HG03520 (cell line): ENCODE results near the gene PLPP6.

ENCODE experiments used
- ATAC-seq: cut with Tn5 transposase; IDR thresholded peaks from one replicate; pipeline ENCODE4 v1.9.1; 2021; ENCODE audit warnings: mild to moderate bottlenecking, moderate library complexity; ENCODE audit not compliant: unreplicated experiment

The PLPP6 gene

DNA sequence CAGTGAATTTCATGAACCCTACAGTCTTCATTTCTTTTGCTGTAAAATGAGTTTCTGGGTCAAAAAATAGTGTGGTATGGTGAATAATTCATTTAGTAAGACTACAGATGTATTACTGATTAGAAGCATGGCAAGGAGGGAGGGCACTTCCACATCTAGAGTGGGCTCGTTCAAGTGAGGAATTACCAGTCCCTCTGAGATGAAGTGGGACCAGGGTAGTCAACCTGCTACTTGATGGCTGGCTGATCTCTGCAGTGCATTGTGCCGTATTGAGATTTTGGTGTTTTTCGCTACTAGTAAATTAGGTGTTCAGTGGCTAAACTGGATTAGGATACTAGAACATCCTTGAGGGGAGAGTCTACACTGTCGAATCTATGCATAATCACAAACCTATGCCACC, 28.1 kb downstream of the PLPP6 start:
- peak; percentile 31 for ATAC-seq

- ATAC-seq = no peak
Observed at GRCh38 chr9:4691795-4692194, 29.7 kb downstream of the PLPP6 start.

DNA sequence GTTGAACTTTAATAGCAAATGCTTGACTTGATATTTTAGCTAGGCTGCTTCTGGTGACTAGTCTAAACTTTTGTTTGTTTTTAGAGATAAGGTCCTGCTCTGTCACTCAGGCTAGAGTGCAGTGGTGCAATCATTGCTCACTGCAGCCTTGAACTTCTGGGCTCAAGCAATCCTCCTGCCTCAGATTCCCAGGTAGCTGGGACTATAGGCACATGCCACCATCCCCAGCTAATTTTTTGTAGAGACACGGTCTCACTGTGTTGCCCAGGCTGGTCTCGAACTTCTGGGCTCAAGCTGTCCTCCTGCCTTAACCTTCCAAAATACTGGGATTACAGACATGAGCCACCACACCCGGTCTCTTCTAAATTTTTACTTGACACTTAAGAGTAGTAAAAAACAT, 38.0 kb downstream of the PLPP6 start:
- no peak for ATAC-seq

- ATAC-seq = no peak
Observed at GRCh38 chr9:4700932-4701331, 38.8 kb downstream of the PLPP6 start.

- ATAC-seq = no peak
Observed at GRCh38 chr9:4701526-4701925, 39.4 kb downstream of the PLPP6 start.

GRCh38 chr9:4704129-4704528, 42.0 kb downstream of the PLPP6 start:
- ATAC-seq = no peak

DNA sequence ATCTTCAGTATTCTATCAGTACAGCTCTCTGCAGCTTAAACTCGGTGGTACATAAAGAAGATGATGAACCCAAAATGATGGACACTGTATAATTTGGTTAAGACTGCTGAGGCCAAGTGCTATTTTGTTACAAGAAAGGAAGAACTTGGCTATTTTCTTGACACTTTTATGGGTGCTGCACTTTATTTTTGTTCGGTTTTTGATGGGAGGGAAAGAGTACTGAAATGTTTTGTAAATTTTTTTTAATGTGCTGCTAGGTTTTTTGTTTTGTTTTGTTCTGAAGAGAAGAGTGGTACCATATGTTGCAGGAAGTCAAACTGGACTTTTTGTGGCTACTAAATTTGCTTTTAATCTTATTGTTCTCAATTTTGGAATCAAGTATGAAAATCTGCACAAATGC, 43.9 kb downstream of the PLPP6 start:
- no peak for ATAC-seq

DNA sequence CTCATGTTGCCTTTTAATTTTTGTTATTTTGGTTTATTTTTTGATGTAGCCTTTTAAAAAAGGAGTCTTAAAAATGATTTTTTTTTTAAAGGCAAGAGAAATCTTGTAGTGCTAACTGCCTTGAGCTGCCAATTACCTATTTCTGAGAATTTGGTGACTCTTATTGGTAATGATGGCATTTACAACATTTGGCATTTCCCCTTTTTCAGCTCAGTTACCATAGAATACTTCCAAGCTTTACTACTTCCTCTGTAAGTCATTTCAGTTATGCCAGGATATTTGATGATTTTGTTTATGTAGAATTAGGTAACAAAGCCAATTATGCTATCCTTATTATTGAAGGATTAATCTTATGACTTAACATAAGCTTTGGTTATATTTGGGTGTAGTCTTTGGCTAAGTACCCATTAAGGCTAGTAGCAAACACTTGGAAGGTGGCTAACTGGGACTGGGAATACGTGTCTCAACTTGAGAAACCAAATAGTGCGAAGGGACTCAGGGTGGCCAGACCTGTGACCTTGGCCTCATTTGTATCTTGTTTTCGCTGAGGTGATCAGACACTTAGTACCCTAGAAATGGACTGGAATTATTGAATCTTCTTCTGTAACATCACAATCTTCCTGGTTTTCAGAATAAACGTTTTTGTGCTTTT, 45.0 kb downstream of the PLPP6 start:
- ATAC-seq = no peak

DNA sequence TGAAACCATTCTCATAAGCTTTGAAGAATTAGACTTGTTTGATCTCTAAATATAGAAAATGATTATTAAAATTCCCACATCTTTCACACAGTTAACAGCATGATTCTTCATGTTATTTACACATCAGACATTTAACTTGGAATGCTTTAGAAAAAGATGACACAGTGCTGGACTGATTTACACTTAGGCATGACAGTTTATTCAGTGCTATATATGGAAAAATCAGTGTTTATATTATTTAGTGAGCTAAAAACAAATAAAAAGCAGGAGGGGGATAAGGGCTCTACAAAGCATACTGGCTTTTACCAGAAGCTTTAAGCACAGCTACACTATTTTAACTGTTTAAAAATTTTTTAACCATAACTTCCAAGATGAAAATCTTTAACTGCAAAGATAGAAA, 47.3 kb downstream of the PLPP6 start:
- ATAC-seq = no peak

GRCh38 chr9:4713849-4714248, 51.8 kb downstream of the PLPP6 start:
- no peak for ATAC-seq

DNA sequence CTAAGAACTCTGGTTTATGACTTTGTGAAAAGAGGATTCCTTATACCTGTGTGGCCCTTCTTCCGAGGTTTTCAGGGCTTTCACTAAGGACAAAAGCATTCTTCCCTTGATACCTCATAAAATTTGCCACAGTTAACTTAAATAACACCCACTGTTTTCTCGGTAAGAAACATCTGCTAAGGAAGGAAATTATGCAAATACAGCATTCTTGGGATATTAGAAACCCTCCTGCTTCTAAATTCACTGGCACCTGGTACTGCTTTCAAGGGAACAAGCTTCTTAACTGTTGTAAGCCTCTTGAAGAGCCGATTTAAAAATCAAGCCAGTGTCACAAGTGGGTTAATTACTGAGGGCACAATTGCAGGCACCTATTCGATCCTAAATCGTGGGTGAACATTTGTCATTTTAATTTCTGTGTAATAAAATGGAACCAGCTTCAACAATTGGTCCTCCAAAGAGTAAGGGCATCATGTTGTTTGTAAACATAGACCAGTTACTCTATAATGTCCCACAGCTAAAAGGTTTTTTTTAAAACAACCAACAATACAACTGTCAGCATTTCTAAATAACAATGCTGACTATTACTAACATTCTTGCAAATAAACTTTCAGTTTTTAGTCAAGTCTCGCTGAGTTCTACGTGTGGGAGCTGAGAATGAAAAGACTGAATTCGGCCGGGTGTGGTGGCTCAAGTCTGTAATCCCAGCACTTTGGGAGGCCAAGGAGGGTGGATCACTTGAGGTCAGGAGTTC, 52.3 kb downstream of the PLPP6 start:
- ATAC-seq = no peak
